SK-N-SH (cell line): ENCODE measurements around the gene ZNF74. TPM values are rescaled to one million over a fixed set of nuclear protein-coding genes. Genes with fewer than 3 reads are reported as not detected.

Source experiments
- CTCF ChIA-PET: fragments of 300-600, 350-600 bp; formaldehyde crosslinking; extraction: SDS; loops from one replicate; lab custom pipeline; 2021; lab: Yijun Ruan, JAX
- POLR2A ChIA-PET: fragments of 350-600 bp; sonication (Branson Sonifier 250); formaldehyde crosslinking; extraction: SDS; loops from one replicate; lab custom pipeline; 2020; ENCODE audit warnings: antibody characterized with exemption, inconsistent platforms; lab: Yijun Ruan, JAX
- DNase-seq: peaks from one replicate; pipeline ENCODE4 v3.0.0; 2012
- H2AFZ ChIP-seq: fragments of 200-600 bp; sonication (generic); 2 replicates; pipeline ENCODE4 v1.8.1; 2016; ENCODE audit warnings: antibody characterized with exemption, mild to moderate bottlenecking, low read depth
- H3F3A ChIP-seq: fragments of 200-600 bp; sonication (generic); replicated peaks from 2 replicates; pipeline ENCODE3; 2016; ENCODE audit warnings: antibody characterized with exemption, mild to moderate bottlenecking; ENCODE audit not compliant: insufficient read depth
- H3K27ac ChIP-seq, 2 experiments: fragments of 200-500 bp in 1 of 2; fragments of 200-600 bp in 1 of 2; sonication (Bioruptor generic) in 1 of 2; sonication (generic), shearing (Covaris generic) in 1 of 2; 2 replicates each; pipeline versions ENCODE4 v1.5.1 to v1.6.1; 2014 to 2016; ENCODE audit warnings: low read depth in 2 of 2, inconsistent platforms in 1 of 2, low read length in 1 of 2, mild to moderate bottlenecking in 1 of 2, mixed read lengths in 1 of 2
- H3K27me3 ChIP-seq: fragments of 200-600 bp; sonication (generic), shearing (Covaris generic); 2 replicates; pipeline ENCODE4 v1.6.1; 2016; ENCODE audit warnings: mixed run types; ENCODE audit not compliant: insufficient read depth
- H3K36me3 ChIP-seq, 2 experiments: fragments of 200-500 bp in 1 of 2; fragments of 200-600 bp in 1 of 2; sonication (Bioruptor generic) in 1 of 2; sonication (generic) in 1 of 2; replicated peaks in 1 of 2; 2 replicates each; pipeline versions ENCODE3 to v1.5.1; 2014 to 2016; ENCODE audit warnings: low read length in 1 of 2, mild to moderate bottlenecking in 1 of 2; ENCODE audit not compliant: insufficient read depth in 2 of 2, control insufficient read depth in 1 of 2
- H3K4me1 ChIP-seq, 2 experiments: fragments of 200-500 bp in 1 of 2; fragments of 200-600 bp in 1 of 2; sonication (Bioruptor generic) in 1 of 2; sonication (generic), shearing (Covaris generic) in 1 of 2; 2 replicates each; pipeline versions ENCODE4 v1.5.1 to v1.6.1; 2014 to 2016; ENCODE audit warnings: low read depth in 1 of 2, low read length in 1 of 2, mixed run types in 1 of 2; ENCODE audit not compliant: insufficient read depth in 2 of 2, control insufficient read depth in 1 of 2
- H3K4me2 ChIP-seq: fragments of 200-600 bp; sonication (generic), shearing (Covaris generic); 2 replicates; pipeline ENCODE4 v1.6.1; 2017; ENCODE audit warnings: mixed run types
- H3K4me3 ChIP-seq, 2 experiments: fragments of 200-500 bp in 1 of 2; fragments of 200-600 bp in 1 of 2; sonication (Bioruptor generic) in 1 of 2; sonication (generic), shearing (Covaris generic) in 1 of 2; 2 replicates each; pipeline versions ENCODE4 v1.5.1 to v1.8.1; 2014 to 2016; ENCODE audit warnings: low read depth in 2 of 2, inconsistent platforms in 1 of 2, low read length in 1 of 2, mild to moderate bottlenecking in 1 of 2, mixed read lengths in 1 of 2, moderate library complexity in 1 of 2
- H3K79me2 ChIP-seq: fragments of 200-600 bp; sonication (generic); 2 replicates; pipeline ENCODE4 v1.8.1; 2017; ENCODE audit warnings: mild to moderate bottlenecking; ENCODE audit not compliant: insufficient read depth
- H3K9ac ChIP-seq: fragments of 200-600 bp; sonication (generic); 2 replicates; pipeline ENCODE4 v1.6.1; 2017; ENCODE audit warnings: mixed run types
- H3K9me2 ChIP-seq: fragments of 200-600 bp; sonication (generic); 2 replicates; pipeline ENCODE4 v1.6.1; 2017; ENCODE audit warnings: mixed run types
- H3K9me3 ChIP-seq: fragments of 200-600 bp; sonication (generic); 2 replicates; pipeline ENCODE4 v1.6.1; 2017; ENCODE audit warnings: mixed run types, mild to moderate bottlenecking, moderate library complexity
- H4K20me1 ChIP-seq: fragments of 200-600 bp; sonication (generic); 2 replicates; pipeline ENCODE4 v1.6.1; 2017; ENCODE audit warnings: mild to moderate bottlenecking, mixed run types; ENCODE audit not compliant: insufficient read depth
- CHD2 ChIP-seq: fragments of 150-350 bp; IDR thresholded peaks from 2 replicates; pipeline ENCODE4 v1.6.1; 2018; ENCODE audit warnings: low read length; ENCODE audit not compliant: partially characterized antibody
- EP300 ChIP-seq, 2 experiments: IDR thresholded peaks; 2 replicates each; pipeline versions ENCODE4 v1.4.0 to v1.6.1; 2012; ENCODE audit warnings: borderline replicate concordance in 1 of 2, low read depth in 1 of 2, low read length in 1 of 2
- FOSL2 ChIP-seq: IDR thresholded peaks from 2 replicates; pipeline ENCODE4 v1.4.0; 2012; ENCODE audit warnings: low read depth, mild to moderate bottlenecking, moderate library complexity, borderline replicate concordance
- GATA2 ChIP-seq: sonication (generic); formaldehyde crosslinking; IDR thresholded peaks from 2 replicates; pipeline ENCODE4 v1.5.0; 2020; ENCODE audit warnings: mild to moderate bottlenecking, missing genetic modification reagents
- JUND ChIP-seq: IDR thresholded peaks from 2 replicates; pipeline ENCODE4 v1.4.0; 2012
- NFIC ChIP-seq: IDR thresholded peaks from 2 replicates; pipeline ENCODE4 v1.4.0; 2012; ENCODE audit warnings: borderline replicate concordance
- NRF1 ChIP-seq: IDR thresholded peaks from 2 replicates; pipeline ENCODE4 v1.6.1; 2012; ENCODE audit warnings: low read depth, mild to moderate bottlenecking, low read length
- RAD21 ChIP-seq: IDR thresholded peaks from 2 replicates; pipeline ENCODE4 v1.6.1; 2012; ENCODE audit warnings: mild to moderate bottlenecking, low read length
- SMC3 ChIP-seq: IDR thresholded peaks from 2 replicates; pipeline ENCODE4 v1.6.1; 2012; ENCODE audit warnings: low read depth, low read length, improper control_type of control experiment
- TCF12 ChIP-seq: IDR thresholded peaks from 2 replicates; pipeline ENCODE4 v1.4.0; 2012
- WGBS: methylation state at CpG from one replicate; pipeline ENCODE4 v1.1.6; 2017; ENCODE audit warnings: low lambda C conversion rate; 5-methylcytosine and 5-hydroxymethylcytosine counted together
- polyA plus RNA-seq, 3 experiments: library from polyadenylated mRNA; depleted of rRNA; stranded (reverse); fragments of >200 nt; gene quantifications; 2 replicates each; pipeline ENCODE4 v1.2.3, GENCODE V29; 2012
- TF ChIP-seq, protein P1 (sequence below): IDR thresholded peaks from 2 replicates; pipeline ENCODE4 v1.4.0; 2012; ENCODE audit warnings: low read depth, borderline replicate concordance
- TF ChIP-seq, protein P2 (sequence below): IDR thresholded peaks from 2 replicates; pipeline ENCODE4 v1.4.0; 2012; ENCODE audit warnings: low read depth, borderline replicate concordance
- TF ChIP-seq, protein P3 (sequence below): fragments of 200-600 bp; sonication (generic); IDR thresholded peaks from 2 replicates; pipeline ENCODE4 v1.6.1; 2017; ENCODE audit warnings: antibody characterized with exemption, mild to moderate bottlenecking, moderate library complexity

ZNF74 gene
- polyA plus RNA-seq, 1 of the 3 experiments (the other 2 are of a cell fraction) = 8.0 TPM

DNA sequence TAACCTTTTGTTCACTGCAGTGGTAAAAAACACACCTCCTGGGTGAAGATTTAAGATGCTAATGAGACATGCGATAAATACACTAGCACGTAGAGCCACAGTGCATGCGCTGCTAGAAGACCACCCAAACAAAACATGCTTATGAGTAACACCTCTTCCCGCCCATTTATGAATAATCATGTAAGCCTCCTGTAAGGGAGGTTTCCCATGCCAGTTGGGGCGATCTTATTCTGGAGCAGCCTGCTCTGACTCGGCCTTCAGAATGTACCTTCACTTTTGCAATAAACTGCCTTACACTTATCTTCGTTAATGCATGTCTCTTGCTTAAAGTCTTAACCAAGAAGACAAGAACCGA lies 61.7 kb downstream of the ZNF74 start:
- H3F3A ChIP-seq = peaks cover 4% of the 10 kb centered on the region
- no peaks in the 10 kb centered on the region for H4K20me1 ChIP-seq
- H3K9ac ChIP-seq = no peak overlapping the region
- H3K27ac ChIP-seq = no peak overlapping the region
- peaks cover 0 to 7% of the 10 kb centered on the region in 2 experiments; a peak in 1 of 4 replicates for H3K4me1 ChIP-seq
- no peak overlapping the region for H2AFZ ChIP-seq
- 87% methylated on average over 8 of the region's 8 CpGs for WGBS
- no peak for DNase-seq
- H3K9me2 ChIP-seq = no peaks in the 10 kb centered on the region
- H3K9me3 ChIP-seq = no peaks in the 10 kb centered on the region
- no peaks in the 10 kb centered on the region for H3K79me2 ChIP-seq
- CTCF ChIA-PET = interaction anchor here (1.0 to 4.8 kb wide), 19 partner anchors 9 to 108 kb away, joined by 3 to 102 read pairs (median 6); no protein-coding TSS in a partner anchor
- no peaks in the 10 kb centered on the region for H3K27me3 ChIP-seq
- H3K4me2 ChIP-seq = no peak overlapping the region
- TF ChIP-seq EP300 (IDR thresholded peaks at IDR 0.05; ENCODE audit: borderline replicate concordance in 1 of 2, low read depth in 1 of 2, low read length in 1 of 2) = no peak
- TF ChIP-seq TCF12 = no peak
- no peak for TF ChIP-seq JUND
- TF ChIP-seq GATA2 (CRISPR knock-in tag) = no peak
- no peak for TF ChIP-seq NFIC
- TF ChIP-seq FOSL2 = no peak
- no peak for TF ChIP-seq NRF1
- TF ChIP-seq, protein P1, sequence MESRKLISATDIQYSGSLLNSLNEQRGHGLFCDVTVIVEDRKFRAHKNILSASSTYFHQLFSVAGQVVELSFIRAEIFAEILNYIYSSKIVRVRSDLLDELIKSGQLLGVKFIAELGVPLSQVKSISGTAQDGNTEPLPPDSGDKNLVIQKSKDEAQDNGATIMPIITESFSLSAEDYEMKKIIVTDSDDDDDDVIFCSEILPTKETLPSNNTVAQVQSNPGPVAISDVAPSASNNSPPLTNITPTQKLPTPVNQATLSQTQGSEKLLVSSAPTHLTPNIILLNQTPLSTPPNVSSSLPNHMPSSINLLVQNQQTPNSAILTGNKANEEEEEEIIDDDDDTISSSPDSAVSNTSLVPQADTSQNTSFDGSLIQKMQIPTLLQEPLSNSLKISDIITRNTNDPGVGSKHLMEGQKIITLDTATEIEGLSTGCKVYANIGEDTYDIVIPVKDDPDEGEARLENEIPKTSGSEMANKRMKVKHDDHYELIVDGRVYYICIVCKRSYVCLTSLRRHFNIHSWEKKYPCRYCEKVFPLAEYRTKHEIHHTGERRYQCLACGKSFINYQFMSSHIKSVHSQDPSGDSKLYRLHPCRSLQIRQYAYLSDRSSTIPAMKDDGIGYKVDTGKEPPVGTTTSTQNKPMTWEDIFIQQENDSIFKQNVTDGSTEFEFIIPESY = no peak
- TF ChIP-seq, all 33 proteins: peak for 0
- POLR2A ChIA-PET = interaction anchor here (1.2 kb wide), 1 partner anchor 38 kb away, joined by 6 read pairs; no protein-coding TSS in a partner anchor
- no peak overlapping the region for H3K4me3 ChIP-seq
- H3K36me3 ChIP-seq = peaks cover 19 to 31% of the 10 kb centered on the region in 2 experiments

DNA sequence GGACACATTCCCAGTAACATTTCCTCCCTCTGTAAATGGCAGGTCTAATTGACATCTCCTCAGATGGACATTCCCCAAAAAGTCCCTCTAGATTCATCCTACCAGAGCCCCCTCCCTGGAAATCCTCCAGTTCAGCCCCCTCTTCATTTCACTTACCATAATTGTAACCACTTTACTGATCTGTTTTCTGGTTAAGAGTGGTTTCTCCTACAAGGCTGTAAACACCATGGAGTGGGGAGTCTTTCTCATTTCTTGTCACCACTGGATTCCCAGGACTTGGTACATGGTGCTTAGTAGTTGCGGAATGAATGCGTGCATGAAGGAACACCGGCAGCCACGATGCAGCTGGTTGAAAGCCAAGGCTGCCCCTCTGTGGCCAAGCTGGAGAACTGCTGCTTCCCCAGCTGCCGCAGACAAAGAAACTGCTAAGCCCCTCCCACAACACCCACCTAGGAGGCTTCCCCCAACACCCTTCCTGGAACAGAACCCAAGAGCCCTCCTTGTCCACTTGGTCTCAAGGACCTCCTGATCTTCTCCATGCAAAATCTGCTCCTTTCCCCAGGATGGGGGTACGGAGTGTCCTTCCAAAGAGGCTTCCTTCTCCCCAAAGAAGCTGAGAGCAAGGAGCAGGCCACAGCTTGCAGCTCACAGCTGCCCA lies 62.2 kb downstream of the ZNF74 start:
- Histone ChIP-seq H3K4me2 (no peak overlapping the region), H4K20me1 (no peaks in the 10 kb centered on the region), H3K4me3 (no peak overlapping the region; a peak in 1 of 4 replicates), H3K27me3 (no peaks in the 10 kb centered on the region), H3K27ac (peak overlapping the region in 1 of 2 experiments; percentile 50; a peak in 1 of 4 replicates), H3K4me1 (peaks cover 0 to 7% of the 10 kb centered on the region in 2 experiments; a peak in 1 of 4 replicates), H3K79me2 (no peaks in the 10 kb centered on the region), H3K9ac (no peak overlapping the region), H3K9me3 (no peaks in the 10 kb centered on the region), H3F3A (peaks cover 4% of the 10 kb centered on the region), H3K36me3 (peaks cover 19 to 29% of the 10 kb centered on the region in 2 experiments), H3K9me2 (no peaks in the 10 kb centered on the region), H2AFZ (no peak overlapping the region; the same call in 1 of the 2 replicates)
- 11% methylated on average over 5 of the region's 6 CpGs for WGBS
- ChIA-PET POLR2A (interaction anchor here (1.0 to 1.2 kb wide), 3 partner anchors 33 to 135 kb away, joined by 3 to 6 read pairs (median 4); no protein-coding TSS in a partner anchor), CTCF (interaction anchor here (0.8 to 4.8 kb wide), 28 partner anchors 8 to 173 kb away, joined by 3 to 102 read pairs (median 4); partner anchors contain the start of gene DGCR6L)
- TF ChIP-seq SMC3 = peak; percentile 98
- TF ChIP-seq RAD21 = peak; percentile 98
- TF ChIP-seq CHD2 = peak; percentile 38
- TF ChIP-seq, protein P2, sequence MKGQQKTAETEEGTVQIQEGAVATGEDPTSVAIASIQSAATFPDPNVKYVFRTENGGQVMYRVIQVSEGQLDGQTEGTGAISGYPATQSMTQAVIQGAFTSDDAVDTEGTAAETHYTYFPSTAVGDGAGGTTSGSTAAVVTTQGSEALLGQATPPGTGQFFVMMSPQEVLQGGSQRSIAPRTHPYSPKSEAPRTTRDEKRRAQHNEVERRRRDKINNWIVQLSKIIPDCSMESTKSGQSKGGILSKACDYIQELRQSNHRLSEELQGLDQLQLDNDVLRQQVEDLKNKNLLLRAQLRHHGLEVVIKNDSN = no peak
- TF ChIP-seq, protein P3, sequence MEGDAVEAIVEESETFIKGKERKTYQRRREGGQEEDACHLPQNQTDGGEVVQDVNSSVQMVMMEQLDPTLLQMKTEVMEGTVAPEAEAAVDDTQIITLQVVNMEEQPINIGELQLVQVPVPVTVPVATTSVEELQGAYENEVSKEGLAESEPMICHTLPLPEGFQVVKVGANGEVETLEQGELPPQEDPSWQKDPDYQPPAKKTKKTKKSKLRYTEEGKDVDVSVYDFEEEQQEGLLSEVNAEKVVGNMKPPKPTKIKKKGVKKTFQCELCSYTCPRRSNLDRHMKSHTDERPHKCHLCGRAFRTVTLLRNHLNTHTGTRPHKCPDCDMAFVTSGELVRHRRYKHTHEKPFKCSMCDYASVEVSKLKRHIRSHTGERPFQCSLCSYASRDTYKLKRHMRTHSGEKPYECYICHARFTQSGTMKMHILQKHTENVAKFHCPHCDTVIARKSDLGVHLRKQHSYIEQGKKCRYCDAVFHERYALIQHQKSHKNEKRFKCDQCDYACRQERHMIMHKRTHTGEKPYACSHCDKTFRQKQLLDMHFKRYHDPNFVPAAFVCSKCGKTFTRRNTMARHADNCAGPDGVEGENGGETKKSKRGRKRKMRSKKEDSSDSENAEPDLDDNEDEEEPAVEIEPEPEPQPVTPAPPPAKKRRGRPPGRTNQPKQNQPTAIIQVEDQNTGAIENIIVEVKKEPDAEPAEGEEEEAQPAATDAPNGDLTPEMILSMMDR = peak; percentile 89
- DNase-seq = peak; percentile 91
